Fibroblast of the conjunctiva (primary cell): ENCODE results near the gene CCDC93.
"Not testable (repeated sequence)": the region's sequence is repeated elsewhere in the genome, so short reads cannot be mapped to it uniquely, and the experiment has no call there.

Source experiments
- DNase-seq: peaks from one replicate; pipeline ENCODE4 v3.0.0-alpha.2; 2010; ENCODE audit warnings: low read depth

CCDC93 gene

DNA sequence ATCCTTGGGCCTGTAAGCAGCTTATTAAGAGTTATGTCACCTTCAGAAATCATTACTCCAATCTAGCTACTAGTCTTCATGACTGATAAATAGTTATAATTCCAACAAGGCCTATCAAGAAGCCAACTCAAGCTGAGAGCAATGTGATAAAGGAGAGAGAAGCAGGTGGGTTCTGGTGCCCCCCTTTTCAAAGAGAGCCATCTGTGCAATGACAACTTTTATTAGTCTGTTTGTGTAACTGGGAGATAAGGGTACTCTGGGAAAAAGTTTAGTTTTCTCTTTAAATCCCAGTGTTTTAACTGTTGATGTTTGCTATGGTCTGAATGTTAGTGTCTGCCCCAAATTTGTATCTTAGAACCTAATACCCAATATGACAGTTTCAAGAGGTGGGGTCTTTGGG lies 60.6 kb downstream of the CCDC93 start:
- DNase-seq, result no peak

DNA sequence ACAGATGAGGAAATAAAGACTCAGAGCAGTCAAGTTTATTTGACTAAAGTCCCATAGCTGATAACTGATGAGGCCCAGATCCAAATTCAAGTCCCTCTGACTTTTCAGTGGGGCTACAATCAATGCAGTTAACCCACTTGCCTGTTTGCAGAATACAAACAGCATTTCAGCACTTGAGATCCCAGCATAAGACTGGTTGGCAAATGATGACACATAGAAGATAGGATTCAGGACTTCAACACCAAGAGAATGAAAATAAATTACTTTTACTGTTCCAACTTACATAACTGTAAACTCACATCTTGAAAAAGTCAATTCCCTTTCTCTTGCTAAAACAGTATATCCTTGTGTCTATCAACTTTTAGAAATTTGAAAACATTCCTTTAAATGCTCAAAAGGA lies 61.2 kb downstream of the CCDC93 start:
- DNase-seq, result no peak

DNA sequence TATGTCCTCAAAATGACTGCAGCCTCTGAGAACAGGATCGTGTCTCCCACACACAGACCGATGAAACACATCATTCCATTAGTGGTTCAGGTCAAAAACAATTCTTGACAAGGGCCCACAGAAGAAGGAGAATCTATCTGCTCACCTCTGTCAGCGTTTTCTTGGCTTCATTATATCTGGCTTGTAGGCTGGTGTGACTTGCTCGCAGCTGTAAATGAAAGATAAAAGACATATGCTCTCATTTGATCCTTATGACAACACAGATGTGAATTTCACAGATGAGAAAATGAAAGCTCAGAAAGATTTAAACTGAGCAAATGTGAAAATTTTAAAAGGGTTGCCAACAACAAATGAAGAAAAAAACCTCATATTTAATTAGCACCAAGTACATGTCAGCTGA lies 61.6 kb downstream of the CCDC93 start:
- DNase-seq, result no peak

DNA sequence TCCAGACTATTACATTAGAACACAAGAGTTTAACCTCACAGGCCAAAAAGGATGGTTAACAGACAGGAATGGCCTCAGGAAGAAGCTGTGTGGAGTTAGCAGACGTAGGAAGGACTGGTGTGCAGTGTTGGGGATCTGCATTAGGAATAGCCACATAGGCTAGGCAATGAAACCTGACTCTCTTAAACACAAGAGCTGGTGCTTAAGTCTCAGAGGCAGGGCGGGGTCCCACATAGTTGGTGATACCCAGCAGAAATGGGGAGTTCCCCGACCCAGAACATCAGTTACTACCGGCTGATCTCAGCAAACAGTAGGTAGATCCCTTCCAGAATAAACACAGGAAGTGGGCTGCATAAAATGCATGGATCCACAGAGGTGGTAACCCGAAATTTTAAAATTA lies 64.1 kb downstream of the CCDC93 start:
- no peak for DNase-seq

DNA sequence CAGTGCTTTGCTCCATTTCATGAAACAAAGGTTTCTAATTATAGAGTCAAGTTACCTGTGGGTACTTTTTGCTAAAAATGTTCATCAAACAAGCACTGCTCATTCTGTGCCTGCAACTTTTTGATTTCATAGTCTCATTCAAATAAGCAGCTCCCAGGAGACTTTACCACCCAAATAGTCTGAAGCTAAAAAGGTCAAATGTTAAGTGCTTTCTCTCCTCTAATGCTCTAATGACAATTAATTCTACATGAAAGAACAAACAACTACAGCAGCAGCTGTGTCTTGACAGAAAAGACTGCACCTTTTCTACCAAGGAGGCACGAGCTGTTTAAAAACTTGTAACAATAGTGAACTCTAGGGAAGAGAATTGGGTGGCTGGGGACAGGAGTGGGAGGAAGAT lies 65.3 kb downstream of the CCDC93 start:
- no peak for DNase-seq

DNA sequence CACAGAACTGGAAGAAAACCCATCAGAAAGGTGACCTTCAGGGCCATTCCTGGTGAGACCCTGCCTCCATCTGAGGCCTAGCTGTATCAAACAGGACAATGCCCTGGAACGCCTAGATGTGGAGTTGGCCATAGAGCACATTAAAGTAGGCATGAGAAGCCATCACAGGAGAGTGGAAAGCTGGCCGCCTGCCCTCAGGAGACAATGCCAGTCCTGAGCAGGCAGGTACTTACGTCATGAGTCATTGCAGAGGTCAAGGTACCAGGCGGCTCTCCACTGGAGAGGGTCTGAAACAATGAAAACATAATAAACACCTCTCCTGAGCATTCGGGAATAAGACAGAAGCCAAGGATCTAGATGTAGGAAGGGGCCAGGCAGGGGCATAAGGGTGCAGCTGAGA lies 68.6 kb downstream of the CCDC93 start:
- DNase-seq, result no peak

DNA sequence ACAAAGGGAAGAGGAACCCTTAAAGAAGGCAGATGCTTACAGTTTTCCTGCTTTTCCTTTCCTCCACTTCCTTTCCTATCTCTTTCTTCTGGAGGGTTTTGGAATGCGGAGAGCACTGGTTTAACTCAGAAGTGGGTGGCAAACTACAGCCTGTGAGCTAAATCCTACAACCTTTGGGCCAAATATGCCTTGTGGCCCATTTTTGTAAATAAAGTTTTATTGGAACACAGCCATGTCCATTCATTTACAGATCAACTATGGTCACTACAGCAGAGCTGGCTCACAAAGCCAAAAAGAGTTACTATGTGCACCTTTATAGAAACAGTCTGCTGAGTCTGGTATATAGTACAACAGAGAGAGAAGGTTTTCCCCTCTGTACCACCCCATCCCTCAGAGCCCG lies 69.1 kb downstream of the CCDC93 start:
- DNase-seq, result no peak

DNA sequence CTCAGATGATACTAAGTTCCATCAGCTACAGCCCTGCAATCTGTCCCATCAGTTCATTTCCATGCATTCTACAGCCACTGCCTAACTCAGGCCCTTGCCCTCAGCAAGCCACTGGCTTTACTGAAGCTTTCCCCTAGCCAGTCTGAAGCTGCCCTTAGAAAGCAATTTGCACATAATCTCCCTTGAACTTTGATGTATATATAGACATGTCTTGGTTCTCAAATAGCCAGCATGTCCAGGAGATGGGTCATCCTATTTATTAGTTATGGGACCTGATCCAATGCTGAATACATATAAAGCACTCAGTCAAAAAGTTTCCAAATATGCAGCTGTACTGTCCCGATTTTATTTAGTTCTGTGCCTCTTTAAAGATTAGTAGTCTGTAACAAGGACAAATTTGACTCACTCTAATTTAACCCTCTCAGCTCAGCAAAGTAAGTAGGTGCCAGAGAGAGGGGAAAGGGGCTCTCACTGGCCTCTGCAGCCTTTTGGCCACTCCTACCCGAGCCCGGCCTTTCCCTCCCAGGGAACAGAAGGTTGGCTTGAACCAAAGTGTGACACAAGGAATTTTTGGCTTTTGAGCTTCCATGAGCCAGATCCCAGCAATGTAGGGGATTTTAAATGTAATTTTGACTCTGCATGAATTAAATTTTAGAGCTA lies 70.7 kb downstream of the CCDC93 start:
- no peak for DNase-seq

DNA sequence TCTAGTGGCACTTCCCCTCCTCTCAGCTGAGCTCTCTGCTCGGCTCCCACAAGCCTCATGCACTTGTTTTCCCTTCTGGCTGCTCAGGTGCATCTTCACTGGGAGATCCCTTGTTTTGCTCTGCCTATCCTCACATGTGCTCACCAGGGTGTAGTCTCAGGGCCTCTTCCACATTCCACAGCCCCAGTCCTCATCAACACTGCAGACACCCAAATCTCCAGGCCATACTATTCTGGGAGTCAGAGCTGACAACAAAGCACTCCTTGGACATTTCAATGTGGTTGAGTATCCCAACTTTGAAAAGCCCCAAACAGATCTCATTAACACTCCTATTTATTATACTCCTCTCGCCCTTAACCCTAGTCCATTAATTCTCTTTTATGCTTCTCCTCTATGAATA lies 71.3 kb downstream of the CCDC93 start:
- no peak for DNase-seq

DNA sequence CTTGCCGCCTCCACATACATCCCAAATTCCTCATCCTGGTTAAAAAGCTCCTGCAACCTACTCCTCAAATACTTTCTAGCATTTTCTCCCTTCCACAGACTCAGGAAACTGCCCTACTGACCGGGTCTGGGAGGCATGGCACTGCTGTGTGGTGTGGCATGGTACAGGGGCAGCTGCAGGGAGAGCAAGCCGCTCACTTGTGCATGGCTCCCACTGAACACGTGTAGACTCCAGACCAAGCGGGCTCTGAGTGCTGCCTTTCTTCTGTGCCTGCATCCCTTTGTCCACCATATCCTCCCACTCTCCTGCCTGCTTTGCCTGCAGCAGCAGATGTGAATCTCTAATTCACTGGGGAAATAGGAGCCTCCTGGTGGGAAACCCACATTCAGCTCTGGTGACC lies 72.2 kb downstream of the CCDC93 start:
- DNase-seq, result no peak

DNA sequence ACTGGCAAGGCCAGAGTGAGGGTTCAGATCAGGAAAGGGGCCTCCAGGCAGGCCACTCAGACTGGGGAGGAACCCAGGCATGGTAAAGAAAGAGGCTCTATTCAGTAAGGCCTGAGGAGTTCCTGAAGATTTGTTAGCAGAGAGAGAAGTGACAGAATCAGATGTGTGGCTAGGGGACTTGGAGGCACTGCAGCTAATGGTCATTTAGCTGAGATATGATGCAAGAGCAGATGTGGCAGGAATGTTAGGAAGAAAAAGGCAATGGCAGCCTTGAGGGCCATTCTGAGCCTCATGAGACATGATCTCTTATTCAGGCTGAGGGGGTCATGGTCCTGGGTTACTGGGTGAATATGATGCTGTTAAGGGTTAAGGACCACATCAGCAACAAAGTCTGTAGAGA lies 73.4 kb downstream of the CCDC93 start:
- DNase-seq, result no peak

DNA sequence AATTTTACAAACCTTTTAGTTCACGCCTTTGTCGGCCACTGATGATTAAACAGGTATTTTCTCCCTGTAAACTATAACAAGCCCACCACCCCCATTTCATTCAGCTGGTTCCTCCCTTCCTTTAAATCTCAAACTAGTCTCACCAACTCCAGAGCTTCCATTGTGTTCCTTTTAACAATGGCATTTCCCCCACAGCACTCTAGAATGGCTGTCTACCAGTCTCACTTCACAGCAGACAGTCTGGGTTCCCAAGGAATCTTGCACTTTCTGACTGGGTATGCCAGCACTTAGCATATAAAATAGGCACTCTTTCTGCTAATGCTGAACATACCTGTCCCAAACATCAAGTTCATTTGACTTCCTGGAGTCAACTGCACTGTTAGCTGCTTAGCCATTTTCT lies 75.3 kb downstream of the CCDC93 start:
- no peak for DNase-seq

DNA sequence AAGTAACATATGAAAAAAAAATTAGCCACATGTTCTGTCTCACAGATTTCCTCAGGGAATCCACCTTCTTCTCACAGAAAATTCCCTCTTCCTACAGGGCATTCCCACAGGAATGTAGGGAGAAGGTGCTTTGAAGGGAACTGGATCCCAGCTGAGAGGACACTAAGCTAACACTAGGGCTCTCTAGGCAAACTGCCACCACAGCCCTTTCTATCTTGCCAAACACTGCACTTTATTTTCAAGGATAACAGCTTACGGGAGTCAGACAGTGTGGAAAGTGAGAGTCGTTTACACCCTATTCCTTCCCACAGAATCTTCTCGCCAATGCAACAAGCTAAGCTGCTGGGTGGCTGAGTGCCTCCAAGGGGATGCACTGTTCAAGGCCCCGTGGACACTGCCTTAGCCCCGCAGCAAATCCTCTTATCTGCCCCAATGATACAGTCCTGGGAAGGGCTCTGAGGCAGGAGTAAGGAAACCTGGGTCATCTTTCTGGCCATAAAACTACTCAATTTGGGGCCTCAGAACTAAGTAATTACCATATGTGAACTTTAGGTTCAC lies 76.9 kb downstream of the CCDC93 start:
- DNase-seq, result no peak

DNA sequence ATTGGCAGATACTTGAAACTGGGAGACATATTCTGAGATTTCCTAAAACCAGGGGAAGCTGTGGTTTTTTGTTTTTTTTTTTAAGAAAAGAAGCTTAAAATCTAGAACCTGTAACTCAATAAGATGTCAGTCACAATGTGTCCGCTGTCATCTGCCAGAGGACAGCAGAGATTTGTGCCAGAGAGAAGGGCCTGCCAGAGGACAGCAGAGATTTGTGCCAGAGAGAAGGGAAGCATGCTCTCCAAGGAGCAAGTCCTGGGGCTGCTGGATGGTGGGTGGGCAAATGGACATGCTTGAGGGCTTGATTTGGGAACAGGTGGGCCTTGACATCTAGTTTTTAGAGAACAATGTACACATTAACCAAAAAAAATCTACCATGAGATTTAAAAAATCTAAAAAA lies 77.9 kb downstream of the CCDC93 start:
- DNase-seq, result no peak

DNA sequence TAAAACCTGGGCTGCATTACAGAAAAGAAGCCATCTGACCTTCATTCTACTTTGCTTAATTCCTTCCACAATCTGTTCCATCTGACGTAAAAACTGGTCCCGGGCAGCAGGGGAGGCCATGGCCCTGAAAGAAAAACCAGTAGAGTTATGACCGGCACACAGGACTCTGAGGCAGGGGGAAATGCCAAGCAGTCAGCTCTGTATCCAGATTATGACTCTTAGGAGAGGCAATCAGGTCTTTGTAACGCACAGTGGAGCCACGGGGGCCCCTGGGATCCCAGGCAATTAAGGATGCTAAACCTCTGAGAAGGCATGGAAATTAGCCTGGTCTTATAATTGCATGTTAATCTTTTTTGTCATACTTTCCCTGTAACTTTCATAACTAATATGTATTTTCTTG lies 78.4 kb downstream of the CCDC93 start:
- no peak for DNase-seq

DNA sequence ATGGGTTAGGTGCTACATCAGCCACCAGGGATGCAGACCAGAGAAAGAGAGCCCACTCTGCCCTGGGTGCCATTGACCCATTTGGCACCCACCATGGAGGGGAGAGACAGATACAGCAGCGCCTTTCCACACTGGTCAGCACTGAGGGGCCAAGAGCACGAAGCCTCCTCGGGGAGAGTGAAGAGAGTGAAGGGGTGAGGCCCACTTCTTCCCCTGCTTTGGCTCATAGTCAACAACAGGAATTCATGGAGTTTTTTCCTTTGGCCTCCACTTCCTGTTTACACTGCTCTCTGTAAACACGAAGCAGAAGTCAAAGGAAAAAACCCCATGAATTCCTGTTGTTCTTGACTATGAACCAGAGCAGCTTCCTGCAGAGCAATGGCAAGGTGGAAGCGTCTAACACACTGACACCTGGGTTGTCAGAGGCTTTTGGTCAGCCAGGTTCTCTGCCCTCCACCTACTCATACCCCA lies 80.0 kb downstream of the CCDC93 start:
- no peak for DNase-seq

DNA sequence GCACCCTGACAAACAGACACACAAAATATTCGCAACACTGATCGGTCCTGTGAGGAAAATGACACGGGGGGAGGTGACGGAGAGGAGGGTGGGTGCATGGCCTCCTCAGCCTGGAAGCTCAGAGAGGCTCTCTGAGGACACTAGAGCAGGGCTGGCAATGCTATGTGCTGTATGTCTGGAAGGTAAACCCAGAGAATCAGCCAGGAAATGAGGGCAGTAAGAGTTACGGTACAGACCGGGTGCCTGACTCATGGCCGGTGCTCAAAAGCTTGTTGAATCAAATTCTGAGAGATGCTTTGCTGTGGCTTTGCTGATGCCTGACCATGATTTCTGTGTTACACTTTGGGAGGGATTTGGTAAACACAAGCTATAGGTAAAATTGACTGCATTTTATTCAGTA lies 81.9 kb downstream of the CCDC93 start:
- DNase-seq, result no peak

DNA sequence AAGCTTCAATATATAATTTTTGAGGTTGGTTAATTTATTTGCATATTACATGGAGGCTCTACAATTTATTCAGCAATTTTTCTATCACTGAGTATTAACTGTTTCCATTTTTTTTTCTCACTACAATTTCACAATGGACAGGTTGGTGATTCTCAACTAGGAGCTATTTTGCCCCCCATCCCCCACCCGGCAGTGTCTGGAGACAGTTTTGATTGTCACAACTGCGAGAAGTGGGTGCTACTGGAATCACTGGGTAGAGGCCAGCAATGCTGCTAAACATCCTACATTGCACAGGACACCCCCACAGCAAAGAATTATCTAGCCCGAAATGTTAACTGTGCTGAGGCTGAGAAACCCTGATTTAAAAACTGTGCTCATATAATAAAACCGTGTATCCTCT lies 82.6 kb downstream of the CCDC93 start:
- no peak for DNase-seq

DNA sequence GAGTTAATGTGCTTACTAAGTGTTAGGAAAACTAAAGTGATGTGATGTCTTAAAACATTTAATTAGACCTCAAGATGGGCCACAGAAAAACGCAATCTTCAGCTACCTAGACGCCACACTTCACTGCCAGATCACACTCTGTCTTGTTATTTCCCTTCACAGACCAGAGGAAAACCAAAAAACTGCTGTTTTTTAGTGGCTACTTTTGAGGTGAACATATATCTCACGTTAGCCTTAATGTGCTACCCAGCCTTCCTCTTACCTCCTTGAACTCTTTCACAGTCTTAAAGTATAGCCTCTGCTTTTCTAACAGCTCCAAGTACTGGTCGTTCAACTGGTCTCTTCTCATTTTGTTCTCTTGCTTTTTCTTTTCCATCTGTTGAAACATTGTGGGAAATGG lies 83.1 kb downstream of the CCDC93 start:
- no peak for DNase-seq

DNA sequence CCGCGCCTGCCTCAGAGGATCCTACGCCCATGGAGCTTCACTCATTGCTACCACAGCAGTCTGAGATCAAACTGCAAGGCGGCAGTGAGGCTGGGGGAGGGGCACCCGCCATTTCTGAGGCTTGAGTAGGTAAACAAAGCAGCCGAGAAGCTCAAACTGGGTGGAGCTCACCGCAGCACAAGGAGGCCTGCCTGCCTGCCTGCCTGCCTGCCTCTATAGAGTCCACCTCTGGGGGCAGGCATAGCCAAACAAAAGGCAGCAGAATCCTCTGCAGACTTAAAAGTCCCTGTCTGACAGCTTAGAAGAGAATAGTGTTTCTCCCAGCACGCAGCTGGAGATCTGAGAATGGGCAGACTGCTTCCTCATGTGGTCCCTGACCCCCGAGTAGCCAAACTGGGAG lies 90.4 kb downstream of the CCDC93 start:
- not testable (repeated sequence) for DNase-seq

DNA sequence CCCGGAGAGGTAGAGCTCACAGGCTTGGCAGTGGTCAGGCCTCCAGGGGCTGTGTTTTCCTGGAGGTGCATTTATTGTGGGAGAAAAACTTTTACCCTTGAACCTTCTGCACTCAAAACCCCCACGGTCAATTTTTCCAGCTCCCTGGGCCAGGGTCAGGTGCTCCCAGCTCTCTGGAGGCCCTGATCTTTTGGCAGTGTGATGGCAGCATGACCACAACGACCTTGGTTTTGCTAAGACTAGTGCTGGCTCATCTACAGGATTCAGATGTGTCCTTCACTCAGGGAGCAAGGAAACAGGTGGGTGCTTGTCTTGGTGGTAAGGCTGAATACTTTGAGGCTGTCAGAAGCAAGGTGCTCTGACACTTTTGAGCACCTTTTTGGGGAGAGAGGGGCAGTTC lies 92.3 kb downstream of the CCDC93 start:
- no peak for DNase-seq

DNA sequence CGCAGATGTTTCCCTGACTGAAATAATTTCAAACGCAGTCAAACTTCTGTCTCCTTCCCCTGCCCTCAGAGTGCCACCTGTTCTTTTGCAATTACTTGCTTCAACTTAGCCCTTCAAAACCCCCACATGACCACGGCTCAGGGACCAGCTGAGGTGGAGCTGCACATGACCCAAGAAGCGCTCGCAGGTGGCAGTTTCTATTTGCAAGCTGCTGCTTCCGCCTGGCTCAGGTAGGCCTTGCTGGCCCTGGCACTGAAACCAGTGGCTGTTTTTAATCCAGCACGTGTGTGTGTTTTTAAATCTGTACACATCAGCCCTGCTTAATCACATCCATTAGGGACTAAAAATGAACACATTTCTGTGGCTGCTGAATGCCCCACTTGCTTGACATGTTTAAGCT lies 95.3 kb downstream of the CCDC93 start:
- no peak for DNase-seq

DNA sequence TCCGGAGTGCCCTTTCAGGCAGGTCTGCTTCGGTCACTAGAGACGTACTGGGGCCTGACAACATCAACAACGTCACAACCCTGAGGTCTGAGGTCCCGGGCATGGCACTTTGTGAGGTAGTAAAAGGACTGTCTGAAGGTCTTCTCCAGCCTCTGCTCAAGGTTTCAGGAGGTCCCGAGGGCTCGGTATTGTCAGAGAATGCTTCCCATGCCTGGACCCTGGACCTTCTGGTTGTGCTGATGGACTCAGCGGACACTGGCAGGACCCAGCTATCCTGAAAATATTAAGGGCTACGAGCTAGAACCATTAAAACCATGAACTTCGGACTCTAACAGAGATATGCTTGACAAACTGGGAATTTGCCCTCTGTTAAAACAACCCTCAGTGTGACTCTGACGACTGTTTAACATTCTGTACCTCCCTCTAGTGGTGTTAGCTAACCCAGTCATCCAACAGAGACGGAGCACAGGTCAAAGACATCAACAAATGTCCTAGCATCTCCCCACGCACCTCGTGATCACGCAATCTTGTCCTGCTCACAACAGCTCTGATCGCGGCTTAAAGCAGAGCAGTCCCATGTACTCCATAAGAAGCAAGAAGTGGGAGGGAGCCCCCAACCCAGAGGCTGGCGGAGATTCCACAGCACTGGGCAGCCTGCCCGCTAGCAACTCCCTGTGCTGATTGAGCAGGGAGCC lies 96.5 kb downstream of the CCDC93 start:
- DNase-seq, result no peak

DNA sequence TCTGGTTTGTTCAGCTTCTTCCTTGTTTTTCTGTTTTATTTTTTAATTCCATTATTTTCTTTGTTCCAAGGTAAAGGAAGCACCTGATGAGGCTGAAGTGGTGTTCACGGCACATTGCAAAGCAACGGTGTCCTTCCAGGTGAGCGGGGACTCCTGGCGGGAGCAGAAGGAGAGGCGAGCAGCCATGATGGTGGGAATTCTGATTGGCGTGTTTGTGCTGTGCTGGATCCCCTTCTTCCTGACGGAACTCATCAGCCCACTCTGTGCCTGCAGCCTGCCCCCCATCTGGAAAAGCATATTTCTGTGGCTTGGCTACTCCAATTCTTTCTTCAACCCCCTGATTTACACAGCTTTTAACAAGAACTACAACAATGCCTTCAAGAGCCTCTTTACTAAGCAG lies 110.9 kb downstream of the CCDC93 start:
- no peak for DNase-seq
